Measurements from ENCODE around the gene CDK11A.
"Not testable (repeated sequence)": the region's sequence is repeated elsewhere in the genome, so short reads cannot be mapped to it uniquely, and the experiment has no call there.

Gene CDK11A

GRCh38 chr1:1721201-1721600, 3.0 kb downstream of the CDK11A start:
- DNase-seq = no peak

GRCh38 chr1:1715109-1715883, 8.9 kb downstream of the CDK11A start:
- not testable (repeated sequence) for DNase-seq

- not testable (repeated sequence) for DNase-seq
Measured at GRCh38 chr1:1707897-1708296, 16.3 kb downstream of the CDK11A start.

- DNase-seq = not testable (repeated sequence)
Measured at GRCh38 chr1:1707241-1707640, 16.9 kb downstream of the CDK11A start.

GRCh38 chr1:1705623-1706022, 18.5 kb downstream of the CDK11A start:
- DNase-seq = not testable (repeated sequence)

- DNase-seq = not testable (repeated sequence)
Measured at GRCh38 chr1:1704284-1704957, 19.7 kb downstream of the CDK11A start.

- DNase-seq = no peak
Measured at GRCh38 chr1:1703796-1704195, 20.4 kb downstream of the CDK11A start.

- DNase-seq = not testable (repeated sequence)
Measured at GRCh38 chr1:1702506-1702905, 21.7 kb downstream of the CDK11A start.

GRCh38 chr1:1700557-1700956, 23.6 kb downstream of the CDK11A start:
- not testable (repeated sequence) for DNase-seq

- DNase-seq = not testable (repeated sequence)
Measured at GRCh38 chr1:1700067-1700466, 24.1 kb downstream of the CDK11A start.

- not testable (repeated sequence) for DNase-seq
Measured at GRCh38 chr1:1699061-1699460, 25.1 kb downstream of the CDK11A start.

- not testable (repeated sequence) for DNase-seq
Measured at GRCh38 chr1:1697358-1698183, 26.6 kb downstream of the CDK11A start.

GRCh38 chr1:1696431-1697357, 27.5 kb downstream of the CDK11A start:
- DNase-seq = not testable (repeated sequence)

- DNase-seq = peak; percentile 65
Measured at GRCh38 chr1:1692714-1693647, 31.2 kb downstream of the CDK11A start, which contains the start of gene SLC35E2B. Gene SLC35E2B (minus strand): TSS chr1:1692795. CDS start chr1:1676699, 16,096 bp downstream.

GRCh38 chr1:1692324-1692713, 31.8 kb downstream of the CDK11A start:
- DNase-seq = peak; percentile 26

GRCh38 chr1:1691443-1691842, 32.7 kb downstream of the CDK11A start:
- not testable (repeated sequence) for DNase-seq

GRCh38 chr1:1689526-1689925, 34.6 kb downstream of the CDK11A start:
- not testable (repeated sequence) for DNase-seq

GRCh38 chr1:1687846-1688245, 36.3 kb downstream of the CDK11A start:
- no peak for DNase-seq

- no peak for DNase-seq
Measured at GRCh38 chr1:1684031-1684681, 40.0 kb downstream of the CDK11A start.

All from NCI-H526 treated with DMSO at 0.1 percent for 48 hours (cell line).